ENCODE results near the gene RAB1B.

- TF ChIP-seq CTCF (IDR thresholded peaks at IDR 0.05), result no peak
- TF ChIP-seq POLR2A (IDR thresholded peaks at IDR 0.05), result no peak
- TF ChIP-seq POLR2AphosphoS5 (IDR thresholded peaks at IDR 0.05), result no peak
- TF ChIP-seq EP300 (IDR thresholded peaks at IDR 0.05; ENCODE audit: low read depth), result no peak
Observed at GRCh38 chr11:66261578-66261977, 6.9 kb upstream of the RAB1B start.

Data from transverse colon (tissue), 4 donors.